ENCODE results near the gene ZNF775.

Gene ZNF775

GRCh38 chr7:150421831-150422230 is 42.7 kb downstream of the ZNF775 start:
- no peaks in the 10 kb centered on the region for H3K9me3 ChIP-seq (ENCODE audit: control insufficient read depth, insufficient read depth, low read length)
- H3K9ac ChIP-seq (ENCODE audit: low read depth, low read length): no peak overlapping the region
- H3K4me1 ChIP-seq (ENCODE audit: insufficient read depth, low read length): peaks cover 6% of the 10 kb centered on the region; the same call in 1 of the 2 replicates
- no peaks in the 10 kb centered on the region for H3K36me3 ChIP-seq (ENCODE audit: insufficient read depth, low read length)

GRCh38 chr7:150425670-150426069 is 46.5 kb downstream of the ZNF775 start:
- peaks cover 23% of the 10 kb centered on the region for H3K4me1 ChIP-seq (ENCODE audit: insufficient read depth, low read length)
- no peaks in the 10 kb centered on the region for H3K9me3 ChIP-seq (ENCODE audit: control insufficient read depth, insufficient read depth, low read length)
- H3K36me3 ChIP-seq (ENCODE audit: insufficient read depth, low read length): no peaks in the 10 kb centered on the region
- no peak overlapping the region for H3K9ac ChIP-seq (ENCODE audit: low read depth, low read length)

- Histone ChIP-seq H3K9ac (ENCODE audit: low read depth, low read length) (no peak overlapping the region), H3K4me1 (ENCODE audit: insufficient read depth, low read length) (peaks cover 23% of the 10 kb centered on the region), H3K36me3 (ENCODE audit: insufficient read depth, low read length) (no peaks in the 10 kb centered on the region), H3K9me3 (ENCODE audit: control insufficient read depth, insufficient read depth, low read length) (peaks cover 1% of the 10 kb centered on the region; the same call in 1 of the 2 replicates)
Observed at GRCh38 chr7:150428671-150429451, 49.7 kb downstream of the ZNF775 start.

- H3K9ac ChIP-seq (ENCODE audit: low read depth, low read length): no peak overlapping the region
- H3K4me1 ChIP-seq (ENCODE audit: insufficient read depth, low read length): peaks cover 23% of the 10 kb centered on the region
- peaks cover 3% of the 10 kb centered on the region; the same call in 1 of the 2 replicates for H3K9me3 ChIP-seq (ENCODE audit: control insufficient read depth, insufficient read depth, low read length)
- no peaks in the 10 kb centered on the region for H3K36me3 ChIP-seq (ENCODE audit: insufficient read depth, low read length)
Observed at GRCh38 chr7:150429699-150430098, 50.6 kb downstream of the ZNF775 start.

GRCh38 chr7:150430465-150431085 is 51.4 kb downstream of the ZNF775 start:
- H3K9me3 ChIP-seq (ENCODE audit: control insufficient read depth, insufficient read depth, low read length): peaks cover 3% of the 10 kb centered on the region; the same call in 1 of the 2 replicates
- H3K9ac ChIP-seq (ENCODE audit: low read depth, low read length): no peak overlapping the region
- H3K36me3 ChIP-seq (ENCODE audit: insufficient read depth, low read length): no peaks in the 10 kb centered on the region
- H3K4me1 ChIP-seq (ENCODE audit: insufficient read depth, low read length): peaks cover 23% of the 10 kb centered on the region

GRCh38 chr7:150431839-150432658 is 52.9 kb downstream of the ZNF775 start:
- Histone ChIP-seq H3K9me3 (ENCODE audit: control insufficient read depth, insufficient read depth, low read length) (peaks cover 3% of the 10 kb centered on the region; the same call in 1 of the 2 replicates), H3K4me1 (ENCODE audit: insufficient read depth, low read length) (peaks cover 21% of the 10 kb centered on the region), H3K36me3 (ENCODE audit: insufficient read depth, low read length) (no peaks in the 10 kb centered on the region), H3K9ac (ENCODE audit: low read depth, low read length) (no peak overlapping the region)

GRCh38 chr7:150432915-150433892 is 54.1 kb downstream of the ZNF775 start:
- Histone ChIP-seq H3K9me3 (ENCODE audit: control insufficient read depth, insufficient read depth, low read length) (peaks cover 3% of the 10 kb centered on the region; the same call in 1 of the 2 replicates), H3K9ac (ENCODE audit: low read depth, low read length) (no peak overlapping the region), H3K36me3 (ENCODE audit: insufficient read depth, low read length) (no peaks in the 10 kb centered on the region), H3K4me1 (ENCODE audit: insufficient read depth, low read length) (peaks cover 10% of the 10 kb centered on the region; the same call in 1 of the 2 replicates)

GRCh38 chr7:150434240-150434639 is 55.1 kb downstream of the ZNF775 start:
- Histone ChIP-seq H3K9me3 (ENCODE audit: control insufficient read depth, insufficient read depth, low read length) (peaks cover 3% of the 10 kb centered on the region; the same call in 1 of the 2 replicates), H3K4me1 (ENCODE audit: insufficient read depth, low read length) (0 out of 2 replicates have a peak, but pooled peaks cover 2% of the 10 kb centered on the region), H3K9ac (ENCODE audit: low read depth, low read length) (no peak overlapping the region)

GRCh38 chr7:150435047-150435389 is 55.9 kb downstream of the ZNF775 start:
- peaks cover 3% of the 10 kb centered on the region; the same call in 1 of the 2 replicates for H3K9me3 ChIP-seq (ENCODE audit: control insufficient read depth, insufficient read depth, low read length)
- no peak overlapping the region for H3K9ac ChIP-seq (ENCODE audit: low read depth, low read length)
- H3K4me1 ChIP-seq (ENCODE audit: insufficient read depth, low read length): no peaks in the 10 kb centered on the region
- H3K36me3 ChIP-seq (ENCODE audit: insufficient read depth, low read length): no peaks in the 10 kb centered on the region

More at GRCh38 chr7:150434240-150434639, 55.1 kb downstream of the ZNF775 start:
- H3K36me3 ChIP-seq (ENCODE audit: insufficient read depth, low read length): no peaks in the 10 kb centered on the region

- Histone ChIP-seq H3K9me3 (ENCODE audit: control insufficient read depth, insufficient read depth, low read length) (peaks cover 3% of the 10 kb centered on the region; the same call in 1 of the 2 replicates), H3K36me3 (ENCODE audit: insufficient read depth, low read length) (no peaks in the 10 kb centered on the region), H3K9ac (ENCODE audit: low read depth, low read length) (no peak overlapping the region), H3K4me1 (ENCODE audit: insufficient read depth, low read length) (no peaks in the 10 kb centered on the region)
Observed at GRCh38 chr7:150435390-150436073, 56.4 kb downstream of the ZNF775 start.

GRCh38 chr7:150439967-150440366 is 60.8 kb downstream of the ZNF775 start:
- H3K4me1 ChIP-seq (ENCODE audit: insufficient read depth, low read length): no peaks in the 10 kb centered on the region
- no peak overlapping the region for H3K9ac ChIP-seq (ENCODE audit: low read depth, low read length)
- H3K9me3 ChIP-seq (ENCODE audit: control insufficient read depth, insufficient read depth, low read length): 0 out of 2 replicates have a peak, but pooled peaks cover 4% of the 10 kb centered on the region
- no peaks in the 10 kb centered on the region for H3K36me3 ChIP-seq (ENCODE audit: insufficient read depth, low read length)

- H3K36me3 ChIP-seq (ENCODE audit: insufficient read depth, low read length): no peaks in the 10 kb centered on the region
- H3K9ac ChIP-seq (ENCODE audit: low read depth, low read length): no peak overlapping the region
- 0 out of 2 replicates have a peak, but pooled peaks cover 4% of the 10 kb centered on the region for H3K9me3 ChIP-seq (ENCODE audit: control insufficient read depth, insufficient read depth, low read length)
- H3K4me1 ChIP-seq (ENCODE audit: insufficient read depth, low read length): no peaks in the 10 kb centered on the region
Observed at GRCh38 chr7:150441524-150441923, 62.4 kb downstream of the ZNF775 start.

GRCh38 chr7:150442811-150443210 is 63.7 kb downstream of the ZNF775 start:
- Histone ChIP-seq H3K36me3 (ENCODE audit: insufficient read depth, low read length) (no peaks in the 10 kb centered on the region), H3K4me1 (ENCODE audit: insufficient read depth, low read length) (no peaks in the 10 kb centered on the region), H3K9ac (ENCODE audit: low read depth, low read length) (no peak overlapping the region), H3K9me3 (ENCODE audit: control insufficient read depth, insufficient read depth, low read length) (0 out of 2 replicates have a peak, but pooled peaks cover 4% of the 10 kb centered on the region)

All from ES-I3 (cell line).